HepG2 (cell line): ENCODE measurements around the gene AGFG1. TPM values are rescaled to one million over a fixed set of nuclear protein-coding genes. Genes with fewer than 3 reads are reported as not detected.

ENCODE experiments used
- CHD4 ChIP-seq: fragments of 200-600 bp; sonication (generic); IDR thresholded peaks from 2 replicates; pipeline ENCODE4 v1.7.0; 2017; ENCODE audit warnings: mild to moderate bottlenecking, low read length, borderline replicate concordance
- JUN ChIP-seq: sonication (generic); formaldehyde crosslinking; IDR thresholded peaks from 2 replicates; pipeline ENCODE4 v1.4.0; 2020; ENCODE audit warnings: mild to moderate bottlenecking, missing genetic modification reagents
- KDM1A ChIP-seq: IDR thresholded peaks from 2 replicates; pipeline ENCODE4 v1.6.1; 2016; ENCODE audit warnings: missing compliant biosample characterization
- MAFK ChIP-seq, 2 experiments: IDR thresholded peaks in 1 of 2; conservative IDR thresholded peaks in 1 of 2; 2 replicates each; pipeline ENCODE4 v1.6.1; 2011; ENCODE audit warnings: improper control_type of control experiment in 2 of 2, low read length in 2 of 2
- MAX ChIP-seq: IDR thresholded peaks from 2 replicates; pipeline ENCODE4 v1.6.1; 2012; ENCODE audit warnings: inconsistent platforms
- NFAT5 ChIP-seq: sonication (generic); formaldehyde crosslinking; IDR thresholded peaks from 2 replicates; pipeline ENCODE4 v1.4.0; 2020; ENCODE audit warnings: missing genetic modification reagents
- SAP130 ChIP-seq: IDR thresholded peaks from 2 replicates; pipeline ENCODE4 v1.6.1; 2016; ENCODE audit warnings: low read depth
- SMARCC2 ChIP-seq: fragments of 450-650 bp; IDR thresholded peaks from 2 replicates; pipeline ENCODE4 v1.6.1; 2017; ENCODE audit warnings: antibody characterized with exemption, mild to moderate bottlenecking
- THAP9 ChIP-seq: sonication (generic); formaldehyde crosslinking; IDR thresholded peaks from 2 replicates; pipeline ENCODE4; 2020; ENCODE audit warnings: missing genetic modification reagents, mild to moderate bottlenecking, borderline replicate concordance
- THYN1 ChIP-seq: sonication (generic); formaldehyde crosslinking; IDR thresholded peaks from 2 replicates; pipeline ENCODE4 v1.8.1; 2023; ENCODE audit warnings: low read depth, mild to moderate bottlenecking, moderate library complexity, missing genetic modification reagents, borderline replicate concordance
- ZFP37 ChIP-seq: sonication (generic); formaldehyde crosslinking; IDR thresholded peaks from 2 replicates; pipeline ENCODE4 v1.4.0; 2020; ENCODE audit warnings: missing genetic modification reagents, borderline replicate concordance
- ZMYM3 ChIP-seq: sonication (generic); formaldehyde crosslinking; IDR thresholded peaks from 2 replicates; pipeline ENCODE4 v1.5.1; 2020; ENCODE audit warnings: mild to moderate bottlenecking, missing genetic modification reagents
- ZNF382 ChIP-seq: sonication (generic); formaldehyde crosslinking; IDR thresholded peaks from 2 replicates; pipeline ENCODE4 v1.5.0; 2020; ENCODE audit warnings: missing genetic modification reagents, mild to moderate bottlenecking, borderline replicate concordance
- ZNF629 ChIP-seq: sonication (generic); formaldehyde crosslinking; conservative IDR thresholded peaks from 2 replicates; pipeline ENCODE4 v1.5.0; 2020; ENCODE audit warnings: missing genetic modification reagents
- ZNF652 ChIP-seq: IDR thresholded peaks from 2 replicates; pipeline ENCODE4 v1.6.1; 2016; ENCODE audit warnings: low read depth, borderline replicate concordance
- polyA plus RNA-seq, 8 experiments: library from polyadenylated mRNA; depleted of rRNA in 3 of 8; stranded (reverse) in 7 of 8; unstranded in 1 of 8; fragments of >200 nt; fragmentation: Illumina TruSeq in 4 of 8; extraction: Trizol in 4 of 8; gene quantifications; 2 replicates each; pipeline versions ENCODE4 v1.2.1 to v1.2.3, GENCODE V29; 2011 to 2016; ENCODE audit warnings: low read depth in 4 of 8, missing spikeins in 1 of 8, mixed read lengths in 1 of 8; ENCODE audit not compliant: insufficient read depth in 1 of 8
- total RNA-seq, 5 experiments: library from RNA; depleted of rRNA; stranded (reverse); fragments of >200 nt; fragmentation: Illumina TruSeq; extraction: Trizol; gene quantifications; 2 replicates each; pipeline ENCODE4 v1.2.3, GENCODE V29; 2016; ENCODE audit warnings: low read depth in 1 of 5
- TF ChIP-seq, protein P1 (sequence below): sonication (generic); formaldehyde crosslinking; IDR thresholded peaks from 2 replicates; pipeline ENCODE4 v1.9.0; 2021; ENCODE audit warnings: missing genetic modification reagents, mild to moderate bottlenecking, borderline replicate concordance

AGFG1 gene
- total and polyA plus RNA-seq, 2 of the 13 experiments (the other 11 are each of a cell fraction or from before 2014, with no cell fraction given): 145 to 168 TPM

GRCh38 chr2:227453810-227454209, 18.1 kb upstream of the AGFG1 start (continued):
- no peak for TF ChIP-seq NFAT5 (CRISPR knock-in tag)
- peak; percentile 40; the same call in 1 of the 2 replicates for TF ChIP-seq ZNF652
- TF ChIP-seq KDM1A (CRISPR knock-in tag): peak; percentile 34; the same call in 1 of the 2 replicates
- no peak for TF ChIP-seq ZFP37 (CRISPR knock-in tag)
- no peak for TF ChIP-seq ZNF382 (CRISPR knock-in tag)
- TF ChIP-seq JUN: no peak
- TF ChIP-seq SAP130 (CRISPR knock-in tag): no peak
- 0 out of 2 replicates have a peak, but pooled peaks have one; percentile 47 for TF ChIP-seq CHD4
- TF ChIP-seq ZMYM3: peak; percentile 63
- no peak for TF ChIP-seq SMARCC2
- TF ChIP-seq MAX: no peak
- peak; percentile 93 for TF ChIP-seq ZNF629 (CRISPR knock-in tag)
- TF ChIP-seq THYN1: no peak
- TF ChIP-seq, protein P1, sequence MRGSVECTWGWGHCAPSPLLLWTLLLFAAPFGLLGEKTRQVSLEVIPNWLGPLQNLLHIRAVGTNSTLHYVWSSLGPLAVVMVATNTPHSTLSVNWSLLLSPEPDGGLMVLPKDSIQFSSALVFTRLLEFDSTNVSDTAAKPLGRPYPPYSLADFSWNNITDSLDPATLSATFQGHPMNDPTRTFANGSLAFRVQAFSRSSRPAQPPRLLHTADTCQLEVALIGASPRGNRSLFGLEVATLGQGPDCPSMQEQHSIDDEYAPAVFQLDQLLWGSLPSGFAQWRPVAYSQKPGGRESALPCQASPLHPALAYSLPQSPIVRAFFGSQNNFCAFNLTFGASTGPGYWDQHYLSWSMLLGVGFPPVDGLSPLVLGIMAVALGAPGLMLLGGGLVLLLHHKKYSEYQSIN (CRISPR knock-in tag): no peak
- no peak for TF ChIP-seq THAP9 (CRISPR knock-in tag)
- no peak for TF ChIP-seq MAFK (conservative IDR thresholded peaks at IDR 0.05 in 1 of 2, IDR thresholded peaks at IDR 0.05 in 1 of 2; ENCODE audit: low read length in 2 of 2)
